Central memory CD4-positive, alpha-beta T cell (primary cell): Measurements from ENCODE around the gene NATD1.

Experiments used
- DNase-seq: peaks from one replicate; pipeline ENCODE4 v3.0.0; 2022
- total RNA-seq, 3 experiments: gene quantifications; one replicate each; lab custom pipeline; 2026; lab: John Stamatoyannopoulos, UW

The NATD1 gene
- 1.2 to 18.9 (median 18.3) reads per million in 3 experiments for total RNA-seq

GRCh38 chr17:21252796-21253645, at the start of gene NATD1:
TSS of gene NATD1 (minus strand) at chr17:21253410. CDS start at chr17:21253264, 146 bp downstream.
- peak; percentile 76 for DNase-seq

GRCh38 chr17:21301593-21302550, 48.7 kb upstream of the NATD1 start:
- no peak for DNase-seq

- DNase-seq, result no peak
These were observed 47.7 kb upstream of the NATD1 start for GRCh38 chr17:21300601-21301571.

- no peak for DNase-seq
These were observed 46.9 kb upstream of the NATD1 start for GRCh38 chr17:21299981-21300600.

GRCh38 chr17:21298983-21299519, 45.8 kb upstream of the NATD1 start:
- DNase-seq, result no peak

GRCh38 chr17:21298056-21298982, 45.1 kb upstream of the NATD1 start:
- DNase-seq, result no peak

- no peak for DNase-seq
These were observed 44.4 kb upstream of the NATD1 start for GRCh38 chr17:21297597-21297996.

- DNase-seq, result no peak
These were observed 43.9 kb upstream of the NATD1 start for GRCh38 chr17:21297026-21297520.

GRCh38 chr17:21296097-21297025, 43.2 kb upstream of the NATD1 start:
- DNase-seq, result no peak

- DNase-seq, result no peak
These were observed 42.1 kb upstream of the NATD1 start for GRCh38 chr17:21295036-21295952.

- DNase-seq, result no peak
These were observed 41.3 kb upstream of the NATD1 start for GRCh38 chr17:21294321-21295035.

- DNase-seq, result no peak
These were observed 40.6 kb upstream of the NATD1 start for GRCh38 chr17:21293831-21294210.

- no peak for DNase-seq
These were observed 39.9 kb upstream of the NATD1 start for GRCh38 chr17:21292867-21293830.

GRCh38 chr17:21291862-21292261, 38.7 kb upstream of the NATD1 start:
- no peak for DNase-seq

GRCh38 chr17:21291357-21291756, 38.1 kb upstream of the NATD1 start:
- no peak for DNase-seq
